ENCODE measurements around the gene PDE10A.
"Not testable (repeated sequence)": the region's sequence is repeated elsewhere in the genome, so short reads cannot be mapped to it uniquely, and the experiment has no call there.

The PDE10A gene

GRCh38 chr6:165611294-165611693 lies 51.7 kb downstream of the PDE10A start:
- no peak for DNase-seq (ENCODE audit: low spot score)
- H3K27ac ChIP-seq, result no peak overlapping the region
- TF ChIP-seq CTCF (conservative IDR thresholded peaks at IDR 0.05; ENCODE audit: low read depth), result no peak
- CTCF ChIA-PET, result no interaction called here
- POLR2A ChIA-PET (ENCODE audit: low non-redundant PET), result no interaction called here

- H3K27ac ChIP-seq; DNase-seq (ENCODE audit: low spot score); CTCF ChIA-PET; POLR2A ChIA-PET (ENCODE audit: low non-redundant PET): not testable (repeated sequence)
These were observed 54.5 kb downstream of the PDE10A start for GRCh38 chr6:165608577-165608976.

- ChIA-PET POLR2A (ENCODE audit: low non-redundant PET) (no interaction called here), CTCF (interaction anchor here (0.6 kb wide), 1 partner anchor 886 kb away, joined by 3 read pairs; no protein-coding TSS in a partner anchor)
- DNase-seq (ENCODE audit: low spot score), result no peak
- no peak overlapping the region for H3K27ac ChIP-seq
- TF ChIP-seq CTCF (conservative IDR thresholded peaks at IDR 0.05; ENCODE audit: low read depth), result no peak
These were observed 56.4 kb downstream of the PDE10A start for GRCh38 chr6:165606740-165607008.

- POLR2A ChIA-PET (ENCODE audit: low non-redundant PET), result no interaction called here
- H3K27ac ChIP-seq, result no peak overlapping the region
- DNase-seq (ENCODE audit: low spot score), result no peak
- TF ChIP-seq CTCF (conservative IDR thresholded peaks at IDR 0.05; ENCODE audit: low read depth), result no peak
- CTCF ChIA-PET, result no interaction called here
These were observed 56.9 kb downstream of the PDE10A start for GRCh38 chr6:165605901-165606739.

- no peak overlapping the region for H3K27ac ChIP-seq
- no peak for DNase-seq (ENCODE audit: low spot score)
- TF ChIP-seq CTCF (conservative IDR thresholded peaks at IDR 0.05; ENCODE audit: low read depth), result no peak
- POLR2A ChIA-PET (ENCODE audit: low non-redundant PET), result no interaction called here
- CTCF ChIA-PET, result no interaction called here
These were observed 57.7 kb downstream of the PDE10A start for GRCh38 chr6:165605182-165605875.

- DNase-seq (ENCODE audit: low spot score), result no peak
- CTCF ChIA-PET, result no interaction called here
- TF ChIP-seq CTCF (conservative IDR thresholded peaks at IDR 0.05; ENCODE audit: low read depth), result no peak
- no peak overlapping the region for H3K27ac ChIP-seq
- POLR2A ChIA-PET (ENCODE audit: low non-redundant PET), result no interaction called here
These were observed 60.8 kb downstream of the PDE10A start for GRCh38 chr6:165602291-165602690.

- POLR2A ChIA-PET (ENCODE audit: low non-redundant PET), result no interaction called here
- H3K27ac ChIP-seq, result no peak overlapping the region
- TF ChIP-seq CTCF (conservative IDR thresholded peaks at IDR 0.05; ENCODE audit: low read depth), result no peak
- CTCF ChIA-PET, result no interaction called here
- no peak for DNase-seq (ENCODE audit: low spot score)
These were observed 62.4 kb downstream of the PDE10A start for GRCh38 chr6:165600606-165601005.
